Right lobe of liver (tissue), 4 donors: Measurements from ENCODE around the gene ZNG1F.
"Not testable (repeated sequence)": the region's sequence is repeated elsewhere in the genome, so short reads cannot be mapped to it uniquely, and the experiment has no call there.

Experiments
- CTCF ChIP-seq, 4 donors: fragments of 200-600 bp in 3 of 4; fragments of 450-650 bp in 1 of 4; IDR thresholded peaks; one replicate each; pipeline versions ENCODE4 v1.5.1 to v1.8.0; 2016 to 2022; ENCODE audit warnings: antibody characterized with exemption in 4 of 4, mild to moderate bottlenecking in 2 of 4
- POLR2A ChIP-seq: fragments of 450-650 bp; IDR thresholded peaks from one replicate; pipeline ENCODE4 v1.6.1; 2017; ENCODE audit warnings: antibody characterized with exemption, mild to moderate bottlenecking
- donor health status: DM: no; HTN: no; CAD: no.
- donor health status: DM: no; HTN: no; CAD: no.
- donor health status: DM: no; HTN: yes; CAD: no.

GRCh38 chr9:41113348-41113747 is 75.8 kb downstream of the ZNG1F start:
- TF ChIP-seq CTCF (IDR thresholded peaks at IDR 0.05); POLR2A: not testable (repeated sequence)
